ENCODE results near the gene BAD. TPM values are rescaled to one million over a fixed set of nuclear protein-coding genes. Genes with fewer than 3 reads are reported as not detected.

BAD gene
- total RNA-seq, 1 donor from 2014 or later = 26.6 TPM

- ChIA-PET CTCF (interaction anchor here (1.4 kb wide), 1 partner anchor 28 kb away, joined by 5 read pairs; no protein-coding TSS in a partner anchor), POLR2A (interaction anchor here (0.6 to 2.3 kb wide), 2 partner anchors 9 to 33 kb away, joined by 3 to 8 read pairs; partner anchors contain the start of gene BAD)
- intact Hi-C loops (cut with micrococcal nuclease) = no loop called here
- no peak overlapping the region for H3K4me3 Mint-ChIP-seq
- H3K27ac Mint-ChIP-seq = peak overlapping the region; percentile 30
- H3K4me1 Mint-ChIP-seq = peaks cover 6% of the 10 kb centered on the region
- DNase-seq (no peak), ATAC-seq (ENCODE audit: low read depth) (no peak)
- no peaks in the 10 kb centered on the region for H3K27me3 Mint-ChIP-seq
- no peaks in the 10 kb centered on the region for H3K9me3 Mint-ChIP-seq
- H3K36me3 Mint-ChIP-seq (ENCODE audit: low read depth) = peaks cover 23% of the 10 kb centered on the region
- no peak for TF ChIP-seq CTCF (IDR thresholded peaks at IDR 0.05)
These were observed 8.6 kb downstream of the BAD start for GRCh38 chr11:64275841-64276240.

- intact Hi-C loops (cut with micrococcal nuclease) = no loop called here
- H3K27me3 Mint-ChIP-seq = no peaks in the 10 kb centered on the region
- ATAC-seq (ENCODE audit: low read depth) (no peak), DNase-seq (no peak)
- H3K4me1 Mint-ChIP-seq = peaks cover 8% of the 10 kb centered on the region
- H3K9me3 Mint-ChIP-seq = no peaks in the 10 kb centered on the region
- ChIA-PET POLR2A (interaction anchor here (0.6 to 2.3 kb wide), 2 partner anchors 9 to 33 kb away, joined by 3 to 8 read pairs; partner anchors contain the start of gene BAD), CTCF (interaction anchor here (1.4 kb wide), 1 partner anchor 29 kb away, joined by 5 read pairs; no protein-coding TSS in a partner anchor)
- peak overlapping the region; percentile 30 for H3K27ac Mint-ChIP-seq
- no peak overlapping the region for H3K4me3 Mint-ChIP-seq
- no peak for TF ChIP-seq CTCF (IDR thresholded peaks at IDR 0.05)
- peaks cover 26% of the 10 kb centered on the region for H3K36me3 Mint-ChIP-seq (ENCODE audit: low read depth)
These were observed 9.2 kb downstream of the BAD start for GRCh38 chr11:64275031-64275800.

- ChIA-PET POLR2A (interaction anchor here (0.8 to 6.0 kb wide), 15 partner anchors 14 to 1428 kb away, joined by 3 to 119 read pairs (median 15); partner anchors contain the start of genes BAD, CCDC88B, DNAJC4 and ESRRA), CTCF (interaction anchor here (0.8 to 5.7 kb wide), 6 partner anchors 15 to 65 kb away, joined by 3 to 55 read pairs (median 8); partner anchors contain the start of genes CATSPERZ, PLCB3, PRDX5 and TRMT112)
- intact Hi-C loops (cut with micrococcal nuclease) = loop anchor here (1.0 kb wide), 14 partner anchors 16 to 116 kb away; partner anchors contain the start of genes CCDC88B, DNAJC4, ESRRA and FKBP2
- TF ChIP-seq CTCF (IDR thresholded peaks at IDR 0.05) = no peak
- DNase-seq (peak; percentile 97), ATAC-seq (ENCODE audit: low read depth) (peak; percentile 72)
- Mint-ChIP-seq H3K27ac (peak overlapping the region; percentile 95), H3K27me3 (no peaks in the 10 kb centered on the region), H3K4me1 (peaks cover 23% of the 10 kb centered on the region), H3K36me3 (ENCODE audit: low read depth) (peaks cover 11% of the 10 kb centered on the region), H3K9me3 (no peaks in the 10 kb centered on the region), H3K4me3 (peak overlapping the region; percentile 97)
These were observed 14.8 kb downstream of the BAD start for GRCh38 chr11:64269540-64270220.

GRCh38 chr11:64268893-64269539 lies 15.4 kb downstream of the BAD start:
- Mint-ChIP-seq H3K36me3 (ENCODE audit: low read depth) (peaks cover 11% of the 10 kb centered on the region), H3K4me3 (peak overlapping the region; percentile 97), H3K27ac (peak overlapping the region; percentile 95), H3K4me1 (peaks cover 23% of the 10 kb centered on the region), H3K27me3 (no peaks in the 10 kb centered on the region), H3K9me3 (no peaks in the 10 kb centered on the region)
- POLR2A ChIA-PET = interaction anchor here (0.8 to 6.0 kb wide), 13 partner anchors 15 to 1428 kb away, joined by 3 to 119 read pairs (median 22); partner anchors contain the start of genes BAD, DNAJC4, ESRRA and FERMT3
- TF ChIP-seq CTCF (IDR thresholded peaks at IDR 0.05) = no peak
- CTCF ChIA-PET = interaction anchor here (0.7 to 5.7 kb wide), 6 partner anchors 17 to 64 kb away, joined by 4 to 55 read pairs (median 8); partner anchors contain the start of genes CATSPERZ, PLCB3, PRDX5 and TRMT112
- intact Hi-C loops (cut with micrococcal nuclease) = loop anchor here (1.0 kb wide), 7 partner anchors 18 to 116 kb away; partner anchors contain the start of genes CCDC88B, DNAJC4, ESRRA and NUDT22
- peak; percentile 1 for ATAC-seq (ENCODE audit: low read depth)
- DNase-seq = no peak

All from activated B cell treated with CpG ODN at 0.5 μM for 24 hours (primary cell).